Measurements from ENCODE around the gene SLC41A1. TPM values are rescaled to one million over a fixed set of nuclear protein-coding genes. Genes with fewer than 3 reads are reported as not detected.

The SLC41A1 gene
- total and polyA plus RNA-seq, 9 of the 15 experiments (the other 6 are each of a cell fraction or from before 2014, with no cell fraction given): 4.1 to 29.3 (median 11.4) TPM

- TF ChIP-seq GATA2 (CRISPR knock-in tag; IDR thresholded peaks at IDR 0.05) (no peak), NR4A1 (CRISPR knock-in tag; IDR thresholded peaks at IDR 0.05) (no peak), NR4A1 (tag; IDR thresholded peaks at IDR 0.05) (no peak), TRIM28 (IDR thresholded peaks at IDR 0.05) (no peak), KLF10 (CRISPR knock-in tag; IDR thresholded peaks at IDR 0.05) (no peak), U2AF1 (optimal IDR thresholded peaks at IDR 0.05; ENCODE audit: low read depth, low read length) (no peak), MBD1 (CRISPR knock-in tag; IDR thresholded peaks at IDR 0.05) (no peak), CHCHD3 (CRISPR knock-in tag; IDR thresholded peaks at IDR 0.05) (no peak), FOXP1 (CRISPR knock-in tag; IDR thresholded peaks at IDR 0.05) (no peak), HCFC1 (IDR thresholded peaks at IDR 0.05; ENCODE audit: low read depth, low read length) (peak; percentile 29), TEAD1 (CRISPR knock-in tag; IDR thresholded peaks at IDR 0.05) (no peak), ZNF165 (CRISPR knock-in tag; IDR thresholded peaks at IDR 0.05; ENCODE audit: borderline replicate concordance) (no peak), KDM1A (IDR thresholded peaks at IDR 0.05) (no peak), POLR2H (tag; IDR thresholded peaks at IDR 0.05; ENCODE audit: low read depth) (no peak), GMEB1 (CRISPR knock-in tag; IDR thresholded peaks at IDR 0.05) (no peak), ZBED1 (IDR thresholded peaks at IDR 0.05) (no peak), ZNF3 (CRISPR knock-in tag; IDR thresholded peaks at IDR 0.05) (no peak), ZNF274 (IDR thresholded peaks at IDR 0.05; ENCODE audit: borderline replicate concordance, low read depth, low read length) (no peak), LEF1 (IDR thresholded peaks at IDR 0.05) (no peak), SP1 (CRISPR knock-in tag; IDR thresholded peaks at IDR 0.05) (no peak), NUFIP1 (IDR thresholded peaks at IDR 0.05; ENCODE audit: partially characterized antibody) (no peak)
- TF ChIP-seq, protein P1, sequence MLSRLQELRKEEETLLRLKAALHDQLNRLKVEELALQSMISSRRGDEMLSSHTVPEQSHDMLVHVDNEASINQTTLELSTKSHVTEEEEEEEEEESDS (CRISPR knock-in tag; IDR thresholded peaks at IDR 0.05): no peak
- TF ChIP-seq, protein P2, sequence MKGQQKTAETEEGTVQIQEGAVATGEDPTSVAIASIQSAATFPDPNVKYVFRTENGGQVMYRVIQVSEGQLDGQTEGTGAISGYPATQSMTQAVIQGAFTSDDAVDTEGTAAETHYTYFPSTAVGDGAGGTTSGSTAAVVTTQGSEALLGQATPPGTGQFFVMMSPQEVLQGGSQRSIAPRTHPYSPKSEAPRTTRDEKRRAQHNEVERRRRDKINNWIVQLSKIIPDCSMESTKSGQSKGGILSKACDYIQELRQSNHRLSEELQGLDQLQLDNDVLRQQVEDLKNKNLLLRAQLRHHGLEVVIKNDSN (CRISPR knock-in tag; IDR thresholded peaks at IDR 0.05): peak; percentile 48; the same call in 1 of the 2 replicates
- TF ChIP-seq, protein P3, sequence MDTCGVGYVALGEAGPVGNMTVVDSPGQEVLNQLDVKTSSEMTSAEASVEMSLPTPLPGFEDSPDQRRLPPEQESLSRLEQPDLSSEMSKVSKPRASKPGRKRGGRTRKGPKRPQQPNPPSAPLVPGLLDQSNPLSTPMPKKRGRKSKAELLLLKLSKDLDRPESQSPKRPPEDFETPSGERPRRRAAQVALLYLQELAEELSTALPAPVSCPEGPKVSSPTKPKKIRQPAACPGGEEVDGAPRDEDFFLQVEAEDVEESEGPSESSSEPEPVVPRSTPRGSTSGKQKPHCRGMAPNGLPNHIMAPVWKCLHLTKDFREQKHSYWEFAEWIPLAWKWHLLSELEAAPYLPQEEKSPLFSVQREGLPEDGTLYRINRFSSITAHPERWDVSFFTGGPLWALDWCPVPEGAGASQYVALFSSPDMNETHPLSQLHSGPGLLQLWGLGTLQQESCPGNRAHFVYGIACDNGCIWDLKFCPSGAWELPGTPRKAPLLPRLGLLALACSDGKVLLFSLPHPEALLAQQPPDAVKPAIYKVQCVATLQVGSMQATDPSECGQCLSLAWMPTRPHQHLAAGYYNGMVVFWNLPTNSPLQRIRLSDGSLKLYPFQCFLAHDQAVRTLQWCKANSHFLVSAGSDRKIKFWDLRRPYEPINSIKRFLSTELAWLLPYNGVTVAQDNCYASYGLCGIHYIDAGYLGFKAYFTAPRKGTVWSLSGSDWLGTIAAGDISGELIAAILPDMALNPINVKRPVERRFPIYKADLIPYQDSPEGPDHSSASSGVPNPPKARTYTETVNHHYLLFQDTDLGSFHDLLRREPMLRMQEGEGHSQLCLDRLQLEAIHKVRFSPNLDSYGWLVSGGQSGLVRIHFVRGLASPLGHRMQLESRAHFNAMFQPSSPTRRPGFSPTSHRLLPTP (IDR thresholded peaks at IDR 0.05; ENCODE audit: borderline replicate concordance, extremely low read depth, insufficient read length): no peak
Observed at GRCh38 chr1:205791568-205792180, 21.3 kb downstream of the SLC41A1 start (continued).

Data from K562 (cell line).